GM13977 (cell line): ENCODE measurements around the gene LYPLA2.

Experiments
- DNase-seq: peaks from one replicate; pipeline ENCODE4 v3.0.0; 2012; ENCODE audit warnings: low spot score
- CTCF ChIP-seq: IDR thresholded peaks from 2 replicates; pipeline ENCODE4 v1.5.1; 2012; ENCODE audit warnings: mild to moderate bottlenecking, control low read depth; ENCODE audit not compliant: insufficient read depth; ENCODE audit errors: extremely low read depth, missing control alignments
- in situ Hi-C: fragments of 300-500 bp; cut with MboI; formaldehyde crosslinking; loops from one replicate; pipeline ENCODE4 v1.12.0; 2022; ENCODE audit warnings: low sequenced_read_pairs, low pct_unique_long_range_greater_than_20kb, mixed read lengths, inconsistent platforms; ENCODE audit not compliant: unreplicated experiment

LYPLA2 gene

GRCh38 chr1:23807453-23807852 lies 16.5 kb downstream of the LYPLA2 start:
- no peak for TF ChIP-seq CTCF
- no peak for DNase-seq
- in situ Hi-C loops = loop anchor here (5.0 kb wide), 1 partner anchor 110 kb away; no protein-coding TSS in a partner anchor

GRCh38 chr1:23809751-23810171 lies 18.8 kb downstream of the LYPLA2 start:
- in situ Hi-C loops = loop anchor here (5.0 kb wide), 1 partner anchor 108 kb away; no protein-coding TSS in a partner anchor
- peak; percentile 84 for DNase-seq
- TF ChIP-seq CTCF = peak; percentile 98

GRCh38 chr1:23810818-23811540 lies 20.0 kb downstream of the LYPLA2 start:
- in situ Hi-C loops = no loop called here

GRCh38 chr1:23814016-23814415 lies 23.1 kb downstream of the LYPLA2 start:
- DNase-seq = no peak
- in situ Hi-C loops = no loop called here
- TF ChIP-seq CTCF = no peak

More at GRCh38 chr1:23810818-23811540, 20.0 kb downstream of the LYPLA2 start:
- peak; percentile 90 for TF ChIP-seq CTCF
- DNase-seq = peak; percentile 70

- in situ Hi-C loops = no loop called here
- no peak for DNase-seq
- TF ChIP-seq CTCF = no peak
These were observed 25.4 kb downstream of the LYPLA2 start for GRCh38 chr1:23816361-23816760.

GRCh38 chr1:23816906-23817305 lies 26.0 kb downstream of the LYPLA2 start:
- TF ChIP-seq CTCF = no peak
- in situ Hi-C loops = no loop called here
- no peak for DNase-seq
